ENCODE measurements around the gene KCNB1.

DNA sequence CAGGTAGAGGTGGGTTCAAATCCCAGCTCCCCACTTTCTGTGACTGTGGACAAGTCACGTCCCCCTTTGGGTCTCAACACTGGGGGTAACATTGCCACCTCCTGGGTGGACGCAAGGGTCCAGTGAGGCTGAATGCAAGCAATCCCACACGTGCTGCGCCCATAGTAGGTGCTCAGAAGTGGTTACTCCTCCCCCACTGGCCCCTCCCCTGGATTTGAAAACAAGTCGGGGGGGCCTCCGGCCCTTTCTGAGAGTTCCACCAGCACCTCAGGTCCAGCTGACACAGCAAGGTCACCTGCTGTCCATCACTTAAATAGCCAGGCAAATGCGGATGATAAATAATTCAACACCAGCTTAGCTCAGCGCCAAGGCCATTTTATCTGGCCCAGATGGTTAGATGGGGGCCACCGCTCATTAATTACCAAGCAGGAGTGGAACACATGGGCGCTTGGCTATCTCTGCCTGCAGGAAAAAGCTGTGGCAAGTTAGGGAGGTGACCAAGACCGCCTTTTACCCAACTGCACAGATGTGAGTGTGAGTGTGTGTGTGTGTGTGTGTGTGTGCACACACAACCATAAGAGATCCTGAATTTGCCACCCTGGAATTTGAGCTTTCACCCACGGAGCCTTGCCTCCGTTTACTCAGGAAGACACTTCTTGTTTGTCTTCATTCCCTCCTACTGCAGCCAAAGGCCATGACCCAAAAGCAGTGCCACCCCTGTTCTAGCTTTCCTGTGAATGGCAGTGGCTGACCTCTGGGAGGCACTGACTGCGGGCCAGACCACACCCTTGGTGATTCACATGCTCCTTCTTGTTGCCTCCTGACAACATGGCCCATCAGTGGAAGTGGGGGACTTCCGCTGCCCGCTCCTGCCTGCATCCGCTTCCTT is 34.7 kb upstream of the KCNB1 start:
- TF ChIP-seq ATF3 (IDR thresholded peaks at IDR 0.05) (no peak), RXRA (IDR thresholded peaks at IDR 0.05) (no peak), JUND (IDR thresholded peaks at IDR 0.05) (no peak), RAD21 (IDR thresholded peaks at IDR 0.05) (no peak), TAF1 (conservative IDR thresholded peaks at IDR 0.05) (no peak), SP1 (IDR thresholded peaks at IDR 0.05) (no peak), NR2F2 (IDR thresholded peaks at IDR 0.05) (no peak), MAX (IDR thresholded peaks at IDR 0.05) (no peak), GABPA (IDR thresholded peaks at IDR 0.05 in 1 of 2, conservative IDR thresholded peaks at IDR 0.05 in 1 of 2) (no peak)
- TF ChIP-seq, protein P1, sequence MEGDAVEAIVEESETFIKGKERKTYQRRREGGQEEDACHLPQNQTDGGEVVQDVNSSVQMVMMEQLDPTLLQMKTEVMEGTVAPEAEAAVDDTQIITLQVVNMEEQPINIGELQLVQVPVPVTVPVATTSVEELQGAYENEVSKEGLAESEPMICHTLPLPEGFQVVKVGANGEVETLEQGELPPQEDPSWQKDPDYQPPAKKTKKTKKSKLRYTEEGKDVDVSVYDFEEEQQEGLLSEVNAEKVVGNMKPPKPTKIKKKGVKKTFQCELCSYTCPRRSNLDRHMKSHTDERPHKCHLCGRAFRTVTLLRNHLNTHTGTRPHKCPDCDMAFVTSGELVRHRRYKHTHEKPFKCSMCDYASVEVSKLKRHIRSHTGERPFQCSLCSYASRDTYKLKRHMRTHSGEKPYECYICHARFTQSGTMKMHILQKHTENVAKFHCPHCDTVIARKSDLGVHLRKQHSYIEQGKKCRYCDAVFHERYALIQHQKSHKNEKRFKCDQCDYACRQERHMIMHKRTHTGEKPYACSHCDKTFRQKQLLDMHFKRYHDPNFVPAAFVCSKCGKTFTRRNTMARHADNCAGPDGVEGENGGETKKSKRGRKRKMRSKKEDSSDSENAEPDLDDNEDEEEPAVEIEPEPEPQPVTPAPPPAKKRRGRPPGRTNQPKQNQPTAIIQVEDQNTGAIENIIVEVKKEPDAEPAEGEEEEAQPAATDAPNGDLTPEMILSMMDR (IDR thresholded peaks at IDR 0.05; ENCODE audit: low read depth, low read length, missing input control), result no peak
- TF ChIP-seq, protein P2, sequence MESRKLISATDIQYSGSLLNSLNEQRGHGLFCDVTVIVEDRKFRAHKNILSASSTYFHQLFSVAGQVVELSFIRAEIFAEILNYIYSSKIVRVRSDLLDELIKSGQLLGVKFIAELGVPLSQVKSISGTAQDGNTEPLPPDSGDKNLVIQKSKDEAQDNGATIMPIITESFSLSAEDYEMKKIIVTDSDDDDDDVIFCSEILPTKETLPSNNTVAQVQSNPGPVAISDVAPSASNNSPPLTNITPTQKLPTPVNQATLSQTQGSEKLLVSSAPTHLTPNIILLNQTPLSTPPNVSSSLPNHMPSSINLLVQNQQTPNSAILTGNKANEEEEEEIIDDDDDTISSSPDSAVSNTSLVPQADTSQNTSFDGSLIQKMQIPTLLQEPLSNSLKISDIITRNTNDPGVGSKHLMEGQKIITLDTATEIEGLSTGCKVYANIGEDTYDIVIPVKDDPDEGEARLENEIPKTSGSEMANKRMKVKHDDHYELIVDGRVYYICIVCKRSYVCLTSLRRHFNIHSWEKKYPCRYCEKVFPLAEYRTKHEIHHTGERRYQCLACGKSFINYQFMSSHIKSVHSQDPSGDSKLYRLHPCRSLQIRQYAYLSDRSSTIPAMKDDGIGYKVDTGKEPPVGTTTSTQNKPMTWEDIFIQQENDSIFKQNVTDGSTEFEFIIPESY (IDR thresholded peaks at IDR 0.05), result no peak
- TF ChIP-seq, protein P3, sequence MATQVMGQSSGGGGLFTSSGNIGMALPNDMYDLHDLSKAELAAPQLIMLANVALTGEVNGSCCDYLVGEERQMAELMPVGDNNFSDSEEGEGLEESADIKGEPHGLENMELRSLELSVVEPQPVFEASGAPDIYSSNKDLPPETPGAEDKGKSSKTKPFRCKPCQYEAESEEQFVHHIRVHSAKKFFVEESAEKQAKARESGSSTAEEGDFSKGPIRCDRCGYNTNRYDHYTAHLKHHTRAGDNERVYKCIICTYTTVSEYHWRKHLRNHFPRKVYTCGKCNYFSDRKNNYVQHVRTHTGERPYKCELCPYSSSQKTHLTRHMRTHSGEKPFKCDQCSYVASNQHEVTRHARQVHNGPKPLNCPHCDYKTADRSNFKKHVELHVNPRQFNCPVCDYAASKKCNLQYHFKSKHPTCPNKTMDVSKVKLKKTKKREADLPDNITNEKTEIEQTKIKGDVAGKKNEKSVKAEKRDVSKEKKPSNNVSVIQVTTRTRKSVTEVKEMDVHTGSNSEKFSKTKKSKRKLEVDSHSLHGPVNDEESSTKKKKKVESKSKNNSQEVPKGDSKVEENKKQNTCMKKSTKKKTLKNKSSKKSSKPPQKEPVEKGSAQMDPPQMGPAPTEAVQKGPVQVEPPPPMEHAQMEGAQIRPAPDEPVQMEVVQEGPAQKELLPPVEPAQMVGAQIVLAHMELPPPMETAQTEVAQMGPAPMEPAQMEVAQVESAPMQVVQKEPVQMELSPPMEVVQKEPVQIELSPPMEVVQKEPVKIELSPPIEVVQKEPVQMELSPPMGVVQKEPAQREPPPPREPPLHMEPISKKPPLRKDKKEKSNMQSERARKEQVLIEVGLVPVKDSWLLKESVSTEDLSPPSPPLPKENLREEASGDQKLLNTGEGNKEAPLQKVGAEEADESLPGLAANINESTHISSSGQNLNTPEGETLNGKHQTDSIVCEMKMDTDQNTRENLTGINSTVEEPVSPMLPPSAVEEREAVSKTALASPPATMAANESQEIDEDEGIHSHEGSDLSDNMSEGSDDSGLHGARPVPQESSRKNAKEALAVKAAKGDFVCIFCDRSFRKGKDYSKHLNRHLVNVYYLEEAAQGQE (IDR thresholded peaks at IDR 0.05), result no peak
